GM10847 (cell line): ENCODE data around the gene TAF8.

Experiments used
- POLR2A ChIP-seq: IDR thresholded peaks from 2 replicates; pipeline ENCODE4 v1.6.1; 2011; ENCODE audit not compliant: insufficient read length; ENCODE audit errors: extremely low read depth

The TAF8 gene

GRCh38 chr6:42025845-42026243 is 24.5 kb upstream of the TAF8 start:
- no peak for TF ChIP-seq POLR2A

- no peak for TF ChIP-seq POLR2A
Measured at GRCh38 chr6:42026540-42026939, 23.8 kb upstream of the TAF8 start.

GRCh38 chr6:42028234-42029061 is 21.9 kb upstream of the TAF8 start:
- TF ChIP-seq POLR2A: no peak

- no peak for TF ChIP-seq POLR2A
Measured at GRCh38 chr6:42029062-42029685, 21.1 kb upstream of the TAF8 start.

- TF ChIP-seq POLR2A: no peak
Measured at GRCh38 chr6:42029881-42030280, 20.4 kb upstream of the TAF8 start.

GRCh38 chr6:42030585-42031506 is 19.5 kb upstream of the TAF8 start:
- TF ChIP-seq POLR2A: no peak

GRCh38 chr6:42032366-42032765 is 18.0 kb upstream of the TAF8 start:
- no peak for TF ChIP-seq POLR2A

- TF ChIP-seq POLR2A: no peak
Measured at GRCh38 chr6:42038163-42038562, 12.2 kb upstream of the TAF8 start.

- no peak for TF ChIP-seq POLR2A
Measured at GRCh38 chr6:42038811-42039408, 11.4 kb upstream of the TAF8 start.

- TF ChIP-seq POLR2A: no peak
Measured at GRCh38 chr6:42040856-42041480, 9.4 kb upstream of the TAF8 start.

- TF ChIP-seq POLR2A: no peak
Measured at GRCh38 chr6:42041481-42042053, 8.8 kb upstream of the TAF8 start.

GRCh38 chr6:42042108-42042507 is 8.2 kb upstream of the TAF8 start:
- TF ChIP-seq POLR2A: no peak

GRCh38 chr6:42043787-42044475 is 6.4 kb upstream of the TAF8 start:
- TF ChIP-seq POLR2A: no peak
